Endodermal cell (in vitro differentiated cells): Measurements from ENCODE around the gene OR51B2. TPM values are rescaled to one million over a fixed set of nuclear protein-coding genes. Genes with fewer than 3 reads are reported as not detected.
"Not testable (repeated sequence)": the region's sequence is repeated elsewhere in the genome, so short reads cannot be mapped to it uniquely, and the experiment has no call there.

Experiments used
- DNase-seq: peaks from one replicate; pipeline ENCODE4 v3.0.0-alpha.2; 2017
- H3K27ac ChIP-seq: 2 replicates; pipeline ENCODE4 v1.5.1; 2013; ENCODE audit warnings: mild to moderate bottlenecking, low read depth, low read length, moderate library complexity
- H3K27me3 ChIP-seq: 2 replicates; pipeline ENCODE4 v1.6.1; 2013; ENCODE audit warnings: mild to moderate bottlenecking, low read length, moderate library complexity; ENCODE audit not compliant: insufficient read depth, control insufficient read depth, poor library complexity, severe bottlenecking
- H3K36me3 ChIP-seq: 2 replicates; pipeline ENCODE4 v1.7.0; 2013; ENCODE audit warnings: mild to moderate bottlenecking, low read length, moderate library complexity; ENCODE audit not compliant: control insufficient read depth, insufficient read depth
- H3K4me1 ChIP-seq: one replicate; pipeline ENCODE4 v1.7.0; 2013; ENCODE audit warnings: low read length; ENCODE audit not compliant: control insufficient read depth, insufficient read depth
- H3K4me3 ChIP-seq: 2 replicates; pipeline ENCODE4 v1.5.1; 2013; ENCODE audit warnings: mild to moderate bottlenecking, low read length, moderate library complexity
- H3K9ac ChIP-seq: 2 replicates; pipeline ENCODE4 v1.6.1; 2013; ENCODE audit warnings: mild to moderate bottlenecking, low read length, moderate library complexity; ENCODE audit not compliant: poor library complexity, severe bottlenecking; ENCODE audit errors: extremely low read depth
- H3K9me3 ChIP-seq: 2 replicates; pipeline ENCODE4 v1.6.1; 2013; ENCODE audit warnings: mild to moderate bottlenecking, low read length, moderate library complexity; ENCODE audit not compliant: control insufficient read depth
- H3K27ac Mint-ChIP-seq: 2 replicates; pipeline ENCODE4 v1.8.0; 2020; ENCODE audit warnings: mixed read lengths
- H3K27me3 Mint-ChIP-seq: 2 replicates; pipeline ENCODE4 v1.8.0; 2021; ENCODE audit warnings: mild to moderate bottlenecking, mixed read lengths; ENCODE audit not compliant: insufficient read depth
- H3K36me3 Mint-ChIP-seq: 2 replicates; pipeline ENCODE4 v1.8.0; 2020; ENCODE audit warnings: low read depth, mixed read lengths
- H3K4me1 Mint-ChIP-seq: 2 replicates; pipeline ENCODE4 v1.8.0; 2020; ENCODE audit warnings: mixed read lengths
- H3K4me3 Mint-ChIP-seq: 2 replicates; pipeline ENCODE4 v1.8.0; 2020; ENCODE audit warnings: mild to moderate bottlenecking, moderate library complexity, mixed read lengths
- H3K9me3 Mint-ChIP-seq: 2 replicates; pipeline ENCODE4 v1.8.0; 2020; ENCODE audit warnings: mild to moderate bottlenecking, mixed read lengths
- CTCF ChIP-seq: fragments of 200-600 bp; sonication (generic); conservative IDR thresholded peaks from 2 replicates; pipeline ENCODE4 v1.5.0; 2021; ENCODE audit warnings: antibody characterized with exemption, mild to moderate bottlenecking
- WGBS, 2 experiments: methylation state at CpG; one replicate each; pipeline versions ENCODE4 v1.1.5 to v1.1.7; 2013; ENCODE audit warnings: missing lambda C conversion rate in 2 of 2, mixed read lengths in 1 of 2; ENCODE audit not compliant: insufficient coverage in 1 of 2, insufficient read length in 1 of 2; 5-methylcytosine and 5-hydroxymethylcytosine counted together
- total RNA-seq, 2 donors: library from RNA; stranded (reverse); fragmentation: NEBNext Ultra II Directional in 1 of 2; extraction: Animal tissue kit (Norgen Biotek cat#: 25700) in 1 of 2; gene quantifications; 2 replicates in 1 of 2; 3 replicates in 1 of 2; pipeline ENCODE4 v1.2.1, GENCODE V29; 2021

The OR51B2 gene
- total RNA-seq, 2 donors from 2014 or later, result 0.51 TPM; not detected in 1

- WGBS, 2 experiments, result 70 to 84% methylated on average over 2 to 3 of the region's 3 CpGs
- H3K27ac ChIP-seq, result no peak overlapping the region
- peaks cover 13% of the 10 kb centered on the region for H3K4me1 ChIP-seq
- Mint-ChIP-seq H3K9me3 (no peaks in the 10 kb centered on the region), H3K4me3 (no peak overlapping the region), H3K4me1 (peaks cover 44% of the 10 kb centered on the region), H3K27ac (no peak overlapping the region), H3K36me3 (no peaks in the 10 kb centered on the region), H3K27me3 (no peaks in the 10 kb centered on the region)
- no peak overlapping the region for H3K4me3 ChIP-seq
- TF ChIP-seq CTCF, result no peak
- H3K9me3 ChIP-seq, result no peaks in the 10 kb centered on the region
- H3K36me3 ChIP-seq, result no peaks in the 10 kb centered on the region
- no peaks in the 10 kb centered on the region for H3K27me3 ChIP-seq
- no peak overlapping the region for H3K9ac ChIP-seq
- no peak for DNase-seq
These were observed 21.7 kb upstream of the OR51B2 start for GRCh38 chr11:5345831-5346230.

DNA sequence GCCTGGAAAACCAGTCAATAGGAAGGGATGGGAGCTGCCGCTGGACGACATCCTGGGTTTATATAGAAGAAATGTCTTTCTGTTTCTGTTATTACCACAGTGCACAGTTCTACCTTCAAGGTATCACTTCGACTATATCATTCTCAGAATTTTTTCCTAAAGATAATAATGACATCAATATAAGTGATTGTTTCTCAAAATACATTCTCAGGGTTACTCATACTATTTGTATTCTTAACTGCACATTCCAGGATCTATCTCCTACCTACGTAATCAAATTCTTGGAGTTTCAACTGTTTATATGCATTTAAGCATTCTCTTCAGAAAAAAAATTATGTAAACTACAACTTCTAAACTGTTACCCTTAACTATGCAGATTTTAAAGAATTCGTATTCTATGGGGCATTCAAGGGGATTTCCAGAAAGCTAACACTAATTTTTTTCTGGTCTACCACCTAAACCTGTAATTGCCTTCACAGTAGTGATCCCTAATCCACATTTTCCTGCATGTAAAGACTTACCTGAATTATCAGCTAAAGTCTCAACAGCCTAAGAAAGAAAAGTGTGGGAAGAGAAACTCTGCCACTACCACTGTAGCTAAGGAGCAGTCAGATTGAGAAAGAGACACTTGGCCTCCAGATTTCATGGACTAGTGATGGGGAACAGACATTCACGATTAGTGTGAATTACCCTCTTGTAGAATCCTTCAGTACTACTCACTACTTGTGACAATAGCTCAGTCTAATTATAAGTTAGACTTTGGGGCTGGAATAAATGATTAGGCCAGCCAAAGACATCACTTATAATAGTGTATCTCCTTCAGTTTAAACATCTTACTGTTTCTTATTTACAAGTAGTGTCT, 19.6 kb upstream of the OR51B2 start, which contains the start of gene OR51B5:
OR51B5 (minus strand) TSS at position 51 of the 862 bp plus-strand sequence; CDS start at position 51, 0 bp downstream.
- peaks cover 40% of the 10 kb centered on the region for H3K4me1 Mint-ChIP-seq
- no peaks in the 10 kb centered on the region for H3K36me3 Mint-ChIP-seq
- Histone ChIP-seq H3K4me1 (peaks cover 13% of the 10 kb centered on the region), H3K27me3 (no peaks in the 10 kb centered on the region), H3K9ac (no peak within 1 kb of the TSS), H3K27ac (no peak within 1 kb of the TSS), H3K4me3 (no peak within 1 kb of the TSS), H3K36me3 (no peaks in the 10 kb centered on the region), H3K9me3 (no peaks in the 10 kb centered on the region)
- WGBS, 2 experiments, result 71 to 72% methylated on average over 5 to 6 of the region's 6 CpGs
- H3K4me3 Mint-ChIP-seq, result no peak within 1 kb of the TSS
- no peaks in the 10 kb centered on the region for H3K27me3 Mint-ChIP-seq
- peak within 1 kb of the TSS; percentile 50 for H3K27ac Mint-ChIP-seq
- no peak for DNase-seq
- no peaks in the 10 kb centered on the region for H3K9me3 Mint-ChIP-seq
- TF ChIP-seq CTCF, result no peak

- no peaks in the 10 kb centered on the region for H3K9me3 Mint-ChIP-seq
- Histone ChIP-seq H3K27me3 (no peaks in the 10 kb centered on the region), H3K27ac (no peak overlapping the region), H3K4me1 (peaks cover 13% of the 10 kb centered on the region), H3K9ac (no peak overlapping the region), H3K36me3 (no peaks in the 10 kb centered on the region), H3K4me3 (no peak overlapping the region), H3K9me3 (no peaks in the 10 kb centered on the region)
- DNase-seq, result no peak
- no peak overlapping the region for H3K27ac Mint-ChIP-seq
- H3K27me3 Mint-ChIP-seq, result no peaks in the 10 kb centered on the region
- peaks cover 28% of the 10 kb centered on the region for H3K4me1 Mint-ChIP-seq
- TF ChIP-seq CTCF, result no peak
- H3K36me3 Mint-ChIP-seq, result no peaks in the 10 kb centered on the region
- H3K4me3 Mint-ChIP-seq, result no peak overlapping the region
- WGBS, 2 experiments, result 100% methylated on average over 1 of the region's 1 CpG
These were observed 15.8 kb upstream of the OR51B2 start for GRCh38 chr11:5339771-5340322.

DNA sequence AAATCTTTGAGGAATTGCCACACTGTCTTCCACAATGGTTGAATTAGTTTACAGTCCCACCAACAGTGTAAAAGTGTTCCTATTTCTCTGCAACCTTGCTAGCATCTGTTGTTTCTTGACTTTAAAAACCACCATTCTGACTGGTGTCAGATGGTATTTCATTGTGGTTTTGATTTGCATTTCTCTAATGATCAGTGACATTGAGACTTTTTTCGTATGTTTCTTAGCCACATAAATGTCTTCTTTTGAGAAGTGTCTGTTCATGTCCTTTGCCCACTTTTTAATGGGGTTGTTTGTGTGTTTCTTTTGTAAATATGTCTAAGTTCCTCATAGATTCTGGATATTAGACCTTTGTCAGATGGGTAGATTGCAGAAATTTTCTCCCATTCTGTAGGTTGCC, 13.2 kb upstream of the OR51B2 start:
- not testable (repeated sequence) for H3K27me3 ChIP-seq, H3K9me3 ChIP-seq, H3K27ac Mint-ChIP-seq, H3K4me3 ChIP-seq, H3K27me3 Mint-ChIP-seq, H3K36me3 ChIP-seq, H3K27ac ChIP-seq, H3K9me3 Mint-ChIP-seq, DNase-seq, H3K4me3 Mint-ChIP-seq, H3K9ac ChIP-seq, H3K36me3 Mint-ChIP-seq
- H3K4me1 Mint-ChIP-seq, result peaks cover 22% of the 10 kb centered on the region
- peaks cover 14% of the 10 kb centered on the region for H3K4me1 ChIP-seq
- WGBS, 2 experiments, result 84 to 100% methylated on average over 1 of the region's 1 CpG
